ENCODE data around the gene PPP1R3G.

PPP1R3G gene

GRCh38 chr6:5121479-5121878, 36.3 kb downstream of the PPP1R3G start:
- no peak for DNase-seq

- DNase-seq, result no peak
Measured at GRCh38 chr6:5121956-5122355, 36.8 kb downstream of the PPP1R3G start.

- no peak for DNase-seq
Measured at GRCh38 chr6:5122504-5123112, 37.5 kb downstream of the PPP1R3G start.

- DNase-seq, result no peak
Measured at GRCh38 chr6:5123296-5124143, 38.4 kb downstream of the PPP1R3G start.

GRCh38 chr6:5124526-5124925, 39.4 kb downstream of the PPP1R3G start:
- no peak for DNase-seq

- no peak for DNase-seq
Measured at GRCh38 chr6:5125152-5126006, 40.2 kb downstream of the PPP1R3G start.

GRCh38 chr6:5126214-5126613, 41.1 kb downstream of the PPP1R3G start:
- no peak for DNase-seq

GRCh38 chr6:5127106-5127687, 42.1 kb downstream of the PPP1R3G start:
- DNase-seq, result no peak

- DNase-seq, result no peak
Measured at GRCh38 chr6:5128351-5128750, 43.2 kb downstream of the PPP1R3G start.

- DNase-seq, result no peak
Measured at GRCh38 chr6:5130135-5130866, 45.2 kb downstream of the PPP1R3G start.

- no peak for DNase-seq
Measured at GRCh38 chr6:5132731-5133130, 47.6 kb downstream of the PPP1R3G start.

- DNase-seq, result no peak
Measured at GRCh38 chr6:5133943-5134342, 48.8 kb downstream of the PPP1R3G start.

- DNase-seq, result peak; percentile 7
Measured at GRCh38 chr6:5135788-5136376, 50.7 kb downstream of the PPP1R3G start.

GRCh38 chr6:5136851-5137250, 51.7 kb downstream of the PPP1R3G start:
- DNase-seq, result no peak

Data from effector CD4-positive, alpha-beta T cell (primary cell).